B cell (primary cell): ENCODE data around the gene UBXN6.

Source experiments
- CTCF ChIP-seq: fragments of 200-600 bp; IDR thresholded peaks from one replicate; pipeline ENCODE4 v1.8.0; 2022; ENCODE audit warnings: antibody characterized with exemption, mild to moderate bottlenecking
- EZH2 ChIP-seq: IDR thresholded peaks from 2 replicates; pipeline ENCODE4 v1.6.1; 2012; ENCODE audit warnings: borderline replicate concordance, low read depth, mild to moderate bottlenecking, moderate library complexity, low read length; ENCODE audit not compliant: insufficient read depth, poor library complexity, severe bottlenecking

- no peak for TF ChIP-seq CTCF
- no peak for TF ChIP-seq EZH2
Observed at GRCh38 chr19:4453232-4454179, 4.1 kb downstream of the UBXN6 start.
